Thoracic aorta (tissue), 2 donors: ENCODE results near the gene SLC35B1. TPM values are rescaled to one million over a fixed set of nuclear protein-coding genes. Genes with fewer than 3 reads are reported as not detected.

ENCODE experiments used
- ATAC-seq: fragments of 150-250 bp; one replicate; pipeline ENCODE4 v1.8.0; 2017; ENCODE audit warnings: low read depth; ENCODE audit not compliant: insufficient number of reproducible peaks, low FRiP score
- DNase-seq: peaks from one replicate; pipeline ENCODE4 v3.0.0-alpha.2; 2020; ENCODE audit warnings: low spot score
- H3K27ac ChIP-seq, 2 donors: fragments of 200-600 bp; sonication (generic); 1 replicate in 1 of 2; 2 replicates in 1 of 2; pipeline ENCODE4 v1.5.1; 2016; ENCODE audit warnings: mild to moderate bottlenecking in 2 of 2, moderate library complexity in 2 of 2
- H3K27me3 ChIP-seq: fragments of 200-600 bp; sonication (generic); replicated peaks from 2 replicates; pipeline ENCODE4 v1.6.0; 2016; ENCODE audit warnings: mild to moderate bottlenecking; ENCODE audit not compliant: insufficient read depth
- H3K36me3 ChIP-seq: fragments of 200-600 bp; sonication (generic); one replicate; pipeline ENCODE4 v1.5.1; 2016
- H3K4me1 ChIP-seq, 2 donors: fragments of 200-600 bp; sonication (generic); 1 replicate in 1 of 2; 2 replicates in 1 of 2; pipeline versions ENCODE4 v1.5.1 to v1.6.0; 2016; ENCODE audit warnings: low read depth in 2 of 2, mild to moderate bottlenecking in 1 of 2; ENCODE audit not compliant: control insufficient read depth in 1 of 2
- H3K4me3 ChIP-seq: fragments of 200-600 bp; sonication (generic); 2 replicates; pipeline ENCODE4 v1.5.1; 2016; ENCODE audit warnings: mild to moderate bottlenecking
- H3K9me3 ChIP-seq: fragments of 200-600 bp; sonication (generic); 2 replicates; pipeline ENCODE4 v1.5.1; 2016
- total RNA-seq, 2 donors: library from RNA; depleted of rRNA; stranded (reverse); fragments of >200 nt; gene quantifications; one replicate each; pipeline versions ENCODE4 v1.1.0 to v1.2.3, GENCODE V29; 2016
- TF ChIP-seq, protein P1 (sequence below): fragments of 200-600 bp; sonication (generic); IDR thresholded peaks from one replicate; pipeline ENCODE4 v1.5.1; 2019; ENCODE audit warnings: antibody characterized with exemption

The SLC35B1 gene
- total RNA-seq, 2 donors from 2014 or later, result 30.9 to 86.6 TPM

DNA sequence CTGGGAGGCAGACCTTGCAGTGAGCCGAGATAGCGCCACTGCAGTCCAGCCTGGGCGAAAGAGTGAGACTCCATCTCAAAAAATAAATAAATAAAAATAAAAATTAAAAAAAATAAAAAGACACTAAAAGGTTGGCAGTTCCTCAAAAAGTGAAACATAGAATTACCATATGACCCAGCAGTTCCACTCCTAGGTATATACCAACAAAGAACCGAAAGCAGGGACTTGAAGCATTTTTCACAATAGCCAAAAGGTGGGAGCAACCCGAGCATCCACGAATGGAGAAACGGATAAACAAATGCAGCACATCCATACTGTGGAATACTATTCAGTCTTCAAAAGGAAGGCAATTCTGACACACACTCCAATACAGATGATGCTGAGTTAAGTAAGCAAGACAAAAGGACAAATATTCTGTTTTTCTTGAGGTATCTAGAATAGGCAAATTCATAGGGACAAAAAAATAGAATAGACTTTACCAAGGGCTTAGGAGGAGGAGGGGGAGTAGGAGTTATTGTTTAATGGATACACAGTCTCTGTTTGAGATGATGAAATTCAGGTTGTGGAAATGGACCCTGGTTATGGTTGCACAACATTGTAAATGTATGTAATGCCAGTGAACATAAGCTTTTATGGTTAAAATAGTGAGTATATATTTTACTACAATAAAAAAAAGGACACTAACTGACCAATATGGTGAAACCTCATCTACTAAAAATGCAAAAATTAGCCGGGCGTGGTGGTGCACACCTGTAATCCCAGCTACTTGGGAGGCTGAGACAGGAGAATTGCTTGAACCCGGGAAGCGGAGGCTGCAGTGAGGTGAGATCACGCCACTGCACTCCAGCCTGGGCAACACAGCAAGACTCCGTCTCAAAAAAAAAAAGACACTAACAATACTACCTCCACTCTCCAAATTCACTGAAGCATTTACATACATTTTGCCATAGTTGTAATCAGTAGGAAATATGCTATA is 27.0 kb upstream of the SLC35B1 start:
- TF ChIP-seq, protein P1, sequence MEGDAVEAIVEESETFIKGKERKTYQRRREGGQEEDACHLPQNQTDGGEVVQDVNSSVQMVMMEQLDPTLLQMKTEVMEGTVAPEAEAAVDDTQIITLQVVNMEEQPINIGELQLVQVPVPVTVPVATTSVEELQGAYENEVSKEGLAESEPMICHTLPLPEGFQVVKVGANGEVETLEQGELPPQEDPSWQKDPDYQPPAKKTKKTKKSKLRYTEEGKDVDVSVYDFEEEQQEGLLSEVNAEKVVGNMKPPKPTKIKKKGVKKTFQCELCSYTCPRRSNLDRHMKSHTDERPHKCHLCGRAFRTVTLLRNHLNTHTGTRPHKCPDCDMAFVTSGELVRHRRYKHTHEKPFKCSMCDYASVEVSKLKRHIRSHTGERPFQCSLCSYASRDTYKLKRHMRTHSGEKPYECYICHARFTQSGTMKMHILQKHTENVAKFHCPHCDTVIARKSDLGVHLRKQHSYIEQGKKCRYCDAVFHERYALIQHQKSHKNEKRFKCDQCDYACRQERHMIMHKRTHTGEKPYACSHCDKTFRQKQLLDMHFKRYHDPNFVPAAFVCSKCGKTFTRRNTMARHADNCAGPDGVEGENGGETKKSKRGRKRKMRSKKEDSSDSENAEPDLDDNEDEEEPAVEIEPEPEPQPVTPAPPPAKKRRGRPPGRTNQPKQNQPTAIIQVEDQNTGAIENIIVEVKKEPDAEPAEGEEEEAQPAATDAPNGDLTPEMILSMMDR, result no peak

GRCh38 chr17:49731435-49731831 is 23.7 kb upstream of the SLC35B1 start:
- TF ChIP-seq, protein P1, result no peak
- Histone ChIP-seq H3K9me3 (no peaks in the 10 kb centered on the region), H3K27me3 (no peaks in the 10 kb centered on the region), H3K4me1 (peaks cover 20 to 51% of the 10 kb centered on the region in 2 donors), H3K27ac (peak overlapping the region; percentile 57 to 72), H3K4me3 (no peak overlapping the region), H3K36me3 (no peaks in the 10 kb centered on the region)
- ATAC-seq, result no peak
- no peak for DNase-seq

More for the DNA sequence above, 27.0 kb upstream of the SLC35B1 start:
- DNase-seq (no peak), ATAC-seq (no peak)
- Histone ChIP-seq H3K4me3 (no peak overlapping the region), H3K9me3 (no peaks in the 10 kb centered on the region), H3K36me3 (no peaks in the 10 kb centered on the region), H3K4me1 (peaks cover 31 to 42% of the 10 kb centered on the region in 2 donors), H3K27ac (no peak overlapping the region), H3K27me3 (no peaks in the 10 kb centered on the region)

GRCh38 chr17:49730785-49731434 is 23.1 kb upstream of the SLC35B1 start:
- no peak for ATAC-seq
- H3K4me1 ChIP-seq, result peaks cover 20 to 51% of the 10 kb centered on the region in 2 donors
- no peak overlapping the region for H3K4me3 ChIP-seq

GRCh38 chr17:49730078-49730784 is 22.5 kb upstream of the SLC35B1 start:
- Histone ChIP-seq H3K27me3 (no peaks in the 10 kb centered on the region), H3K4me1 (peaks cover 20 to 51% of the 10 kb centered on the region in 2 donors), H3K4me3 (no peak overlapping the region), H3K36me3 (no peaks in the 10 kb centered on the region), H3K27ac (peak overlapping the region; percentile 57 to 72), H3K9me3 (no peaks in the 10 kb centered on the region)
- TF ChIP-seq, protein P1, result no peak
- ATAC-seq (peak; percentile 54), DNase-seq (peak; percentile 21)

More at GRCh38 chr17:49730785-49731434, 23.1 kb upstream of the SLC35B1 start:
- TF ChIP-seq, protein P1, result no peak
- no peak for DNase-seq
- Histone ChIP-seq H3K36me3 (no peaks in the 10 kb centered on the region), H3K27me3 (no peaks in the 10 kb centered on the region), H3K27ac (peak overlapping the region; percentile 57 to 72), H3K9me3 (no peaks in the 10 kb centered on the region)
